Upper lobe of right lung (tissue), 1 donor: Measurements from ENCODE around the gene ROGDI. TPM values are rescaled to one million over a fixed set of nuclear protein-coding genes. Genes with fewer than 3 reads are reported as not detected.

ENCODE experiments used
- ATAC-seq: fragments of 200-7000 bp; cut with Tn5 transposase; one replicate; pipeline ENCODE4 v1.9.1; 2020; ENCODE audit warnings: mild to moderate bottlenecking, moderate library complexity
- DNase-seq: peaks from one replicate; pipeline ENCODE4 v3.0.0-alpha.2; 2020
- H3K27ac ChIP-seq: fragments of 200-600 bp; one replicate; pipeline ENCODE4 v1.8.0; 2022
- H3K27me3 ChIP-seq: fragments of 200-600 bp; one replicate; pipeline ENCODE4 v1.8.0; 2022; ENCODE audit warnings: mild to moderate bottlenecking
- H3K36me3 ChIP-seq: fragments of 200-600 bp; one replicate; pipeline ENCODE4 v1.8.0; 2022
- H3K4me1 ChIP-seq: fragments of 200-600 bp; one replicate; pipeline ENCODE4 v1.8.0; 2022
- H3K4me3 ChIP-seq: fragments of 200-600 bp; one replicate; pipeline ENCODE4 v1.8.0; 2022; ENCODE audit warnings: mild to moderate bottlenecking
- H3K9me3 ChIP-seq: fragments of 200-600 bp; one replicate; pipeline ENCODE4 v1.8.0; 2022
- CTCF ChIP-seq: fragments of 200-600 bp; IDR thresholded peaks from one replicate; pipeline ENCODE4 v1.8.0; 2022; ENCODE audit warnings: antibody characterized with exemption
- intact Hi-C: fragments of 100-400 bp; cut with DNase I; formaldehyde crosslinking; loops from one replicate; pipeline ENCODE4 v1.11.0; 2022
- total RNA-seq: library from RNA; stranded (reverse); fragmentation: NEBNext Ultra II Directional; extraction: Animal tissue kit (Norgen Biotek cat#: 25700); gene quantifications from one replicate; pipeline ENCODE4 v1.2.1, GENCODE V29; 2021
- donor health status: DM: no; HTN: yes; CAD: no; lungs with severe emphysema.

The ROGDI gene
- total RNA-seq, 1 donor from 2014 or later = 21.8 TPM

GRCh38 chr16:4813251-4814003, 11.0 kb upstream of the ROGDI start:
- Histone ChIP-seq H3K4me1 (no peaks in the 10 kb centered on the region), H3K36me3 (peaks cover 93% of the 10 kb centered on the region), H3K9me3 (no peaks in the 10 kb centered on the region), H3K27ac (no peak overlapping the region), H3K27me3 (no peaks in the 10 kb centered on the region), H3K4me3 (no peak overlapping the region)
- TF ChIP-seq CTCF = no peak
- no peak for ATAC-seq
- no peak for DNase-seq
- intact Hi-C loops = no loop called here

- ATAC-seq (peak; percentile 20), DNase-seq (no peak)
- no peak for TF ChIP-seq CTCF
- intact Hi-C loops = no loop called here
- Histone ChIP-seq H3K4me1 (no peaks in the 10 kb centered on the region), H3K9me3 (no peaks in the 10 kb centered on the region), H3K27ac (no peak overlapping the region), H3K4me3 (no peak overlapping the region), H3K36me3 (peaks cover 97% of the 10 kb centered on the region), H3K27me3 (no peaks in the 10 kb centered on the region)
These were observed 9.3 kb upstream of the ROGDI start for GRCh38 chr16:4811773-4812172.

DNA sequence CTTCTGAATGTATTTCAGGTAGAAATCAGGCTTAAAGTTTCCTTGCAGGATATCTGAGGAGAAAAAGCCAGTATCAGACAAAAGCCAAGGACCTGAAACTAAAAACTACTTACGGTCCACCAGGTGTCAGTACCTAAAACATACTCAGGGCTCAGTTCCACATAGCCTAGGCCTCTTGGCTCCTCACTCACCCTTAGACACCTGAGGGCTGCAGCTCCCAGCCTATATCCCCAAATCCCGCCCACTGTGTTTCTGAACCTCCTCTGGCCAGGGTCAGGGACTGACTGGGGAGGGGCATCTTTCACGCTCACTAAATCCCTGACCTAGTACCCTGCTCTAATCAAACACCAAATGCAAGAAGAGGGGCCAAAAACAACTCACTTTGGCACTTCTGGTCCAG, 8.8 kb upstream of the ROGDI start:
- Histone ChIP-seq H3K36me3 (peaks cover 97% of the 10 kb centered on the region), H3K4me1 (no peaks in the 10 kb centered on the region), H3K4me3 (no peak overlapping the region), H3K9me3 (no peaks in the 10 kb centered on the region), H3K27ac (no peak overlapping the region), H3K27me3 (no peaks in the 10 kb centered on the region)
- no peak for TF ChIP-seq CTCF
- DNase-seq (no peak), ATAC-seq (peak; percentile 13)
- intact Hi-C loops = no loop called here

- no peak overlapping the region for H3K27ac ChIP-seq
- H3K4me1 ChIP-seq = peaks cover 10% of the 10 kb centered on the region
- H3K36me3 ChIP-seq = peaks cover 68% of the 10 kb centered on the region
These were observed 3.8 kb upstream of the ROGDI start for GRCh38 chr16:4806280-4806679.

DNA sequence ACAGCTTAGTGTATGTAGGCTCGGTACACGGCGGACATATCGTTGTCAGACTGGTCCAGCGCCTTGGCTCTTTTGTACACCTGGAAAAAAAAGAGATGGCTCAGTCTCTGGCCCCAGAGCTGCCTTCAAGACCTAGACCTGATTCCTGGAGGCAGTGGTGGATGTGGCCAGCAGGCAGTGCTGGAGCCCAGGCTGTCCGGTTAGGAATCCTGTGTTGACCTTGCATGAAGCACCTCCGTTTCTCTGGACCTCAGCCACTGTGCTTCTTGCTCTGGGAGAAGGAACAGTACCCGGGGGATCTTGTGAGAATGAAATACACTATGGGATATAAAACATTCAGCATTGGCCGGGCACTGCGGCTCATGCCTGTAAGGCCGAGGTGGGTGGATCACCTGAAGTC, 2.8 kb upstream of the ROGDI start:
- H3K36me3 ChIP-seq = peaks cover 59% of the 10 kb centered on the region

More at GRCh38 chr16:4806280-4806679, 3.8 kb upstream of the ROGDI start:
- Histone ChIP-seq H3K27me3 (no peaks in the 10 kb centered on the region), H3K9me3 (no peaks in the 10 kb centered on the region), H3K4me3 (no peak overlapping the region)
- DNase-seq = no peak
- intact Hi-C loops = no loop called here
- ATAC-seq = no peak
- TF ChIP-seq CTCF = no peak

More for the DNA sequence above, 2.8 kb upstream of the ROGDI start:
- no peaks in the 10 kb centered on the region for H3K9me3 ChIP-seq
- H3K4me1 ChIP-seq = peaks cover 19% of the 10 kb centered on the region
- DNase-seq = no peak
- ATAC-seq = no peak
- H3K27me3 ChIP-seq = no peaks in the 10 kb centered on the region
- H3K27ac ChIP-seq = no peak overlapping the region
- no peak for TF ChIP-seq CTCF
- no peak overlapping the region for H3K4me3 ChIP-seq
- intact Hi-C loops = no loop called here
